Activated CD8-positive, alpha-beta memory T cell treated with anti-CD3 and anti-CD28 coated beads, Interleukin-2, amount 50 U/mL, for 48 hours (primary cell): ENCODE results near the gene SCARF2.

Experiments used
- DNase-seq: peaks from one replicate; pipeline ENCODE4 v3.0.0-alpha.2; 2020

The SCARF2 gene

GRCh38 chr22:20439928-20440575 lies 2.4 kb upstream of the SCARF2 start:
- no peak for DNase-seq

GRCh38 chr22:20439556-20439927 lies 1.9 kb upstream of the SCARF2 start:
- DNase-seq, result no peak

GRCh38 chr22:20438678-20439492 lies 1.3 kb upstream of the SCARF2 start:
- DNase-seq, result no peak

- DNase-seq, result no peak
Measured at GRCh38 chr22:20438427-20438677, 727 bp upstream of the SCARF2 start.

GRCh38 chr22:20436768-20437612 lies 635 bp downstream of the SCARF2 start:
- DNase-seq, result no peak

- DNase-seq, result no peak
Measured at GRCh38 chr22:20436307-20436767, 1.3 kb downstream of the SCARF2 start.

GRCh38 chr22:20435436-20436306 lies 2.0 kb downstream of the SCARF2 start:
- DNase-seq, result no peak

- no peak for DNase-seq
Measured at GRCh38 chr22:20434773-20435172, 2.9 kb downstream of the SCARF2 start.

- no peak for DNase-seq
Measured at GRCh38 chr22:20434264-20434751, 3.3 kb downstream of the SCARF2 start.

GRCh38 chr22:20433686-20434241 lies 3.9 kb downstream of the SCARF2 start:
- no peak for DNase-seq

GRCh38 chr22:20433191-20433590 lies 4.4 kb downstream of the SCARF2 start:
- no peak for DNase-seq

- DNase-seq, result no peak
Measured at GRCh38 chr22:20432244-20432686, 5.4 kb downstream of the SCARF2 start.

- no peak for DNase-seq
Measured at GRCh38 chr22:20431511-20432192, 6.0 kb downstream of the SCARF2 start.

- peak; percentile 82 for DNase-seq
Measured at GRCh38 chr22:20430720-20431510, 6.7 kb downstream of the SCARF2 start.

GRCh38 chr22:20430101-20430719 lies 7.4 kb downstream of the SCARF2 start:
- peak; percentile 59 for DNase-seq

- DNase-seq, result peak; percentile 88
Measured at GRCh38 chr22:20429254-20430100, 8.1 kb downstream of the SCARF2 start.

- DNase-seq, result no peak
Measured at GRCh38 chr22:20428496-20429253, 8.9 kb downstream of the SCARF2 start.

- no peak for DNase-seq
Measured at GRCh38 chr22:20427945-20428417, 9.6 kb downstream of the SCARF2 start.
